Measurements from ENCODE around the gene PIK3R3. TPM values are rescaled to one million over a fixed set of nuclear protein-coding genes. Genes with fewer than 3 reads are reported as not detected.

PIK3R3 gene
- total RNA-seq, 1 experiment from 2014 or later: 1.6 TPM

DNA sequence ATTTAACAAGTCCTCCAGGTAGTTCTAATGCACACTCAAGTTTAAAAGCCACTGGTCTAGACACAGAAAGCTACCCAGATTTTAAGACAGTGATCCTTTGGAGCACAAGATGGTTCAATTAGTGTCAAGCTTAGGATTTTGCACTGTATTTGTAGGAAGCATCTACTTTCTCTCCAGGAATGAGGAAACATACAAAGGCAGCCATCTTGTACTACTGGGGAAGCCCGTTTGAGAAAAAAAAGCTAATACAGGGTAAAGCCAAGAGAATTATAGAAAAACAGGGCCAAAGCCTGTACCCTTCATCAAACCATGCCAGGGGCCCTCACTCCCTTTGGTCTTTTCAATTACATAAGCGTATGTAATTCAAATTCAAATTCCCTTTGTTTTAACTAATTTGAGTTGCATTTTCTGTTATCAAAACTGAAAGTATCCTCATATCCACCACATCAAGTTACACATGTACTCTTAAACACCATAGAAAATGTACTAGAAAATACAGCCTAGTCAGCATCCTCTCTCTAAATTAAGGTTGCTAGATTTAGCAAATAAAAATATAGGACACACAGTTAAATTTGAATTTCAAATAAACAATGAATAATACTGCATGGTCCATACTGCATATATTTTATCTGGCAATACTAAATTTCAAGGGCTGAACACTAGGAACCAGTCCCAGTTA, 17.4 kb downstream of the PIK3R3 start (continued):
- no peak for TF ChIP-seq EZH2phosphoT487 (IDR thresholded peaks at IDR 0.05; ENCODE audit: borderline replicate concordance)
- TF ChIP-seq ZFX (IDR thresholded peaks at IDR 0.05): no peak
- TF ChIP-seq ATF3 (IDR thresholded peaks at IDR 0.05): no peak
- no peak for TF ChIP-seq POLR2A (IDR thresholded peaks at IDR 0.05; ENCODE audit: borderline replicate concordance, extremely low read depth, insufficient read depth, insufficient read length)
- no peak for TF ChIP-seq SP1 (IDR thresholded peaks at IDR 0.05; ENCODE audit: low read depth)
- TF ChIP-seq CEBPB (IDR thresholded peaks at IDR 0.05; ENCODE audit: low read depth): no peak
- TF ChIP-seq SRF (IDR thresholded peaks at IDR 0.05; ENCODE audit: low read depth): no peak

GRCh38 chr1:46113948-46114347, 18.5 kb downstream of the PIK3R3 start:
- Histone ChIP-seq H3K27me3 (ENCODE audit: insufficient read depth, low read length) (no peaks in the 10 kb centered on the region), H3K9me2 (ENCODE audit: insufficient read depth) (no peaks in the 10 kb centered on the region), H2AFZ (ENCODE audit: low read depth, low read length, poor library complexity, severe bottlenecking) (no peak overlapping the region), H3K4me1 (ENCODE audit: control insufficient read depth in 1 of 2, insufficient read depth in 2 of 2, low read length in 2 of 2) (no peaks in the 10 kb centered on the region), H4K20me1 (ENCODE audit: insufficient read depth) (no peaks in the 10 kb centered on the region), H3K4me3 (replicated peaks in 1 of 2; ENCODE audit: low read depth in 1 of 2, low read length in 2 of 2) (no peak overlapping the region), H3K9me3 (ENCODE audit: control insufficient read depth in 1 of 2, insufficient read depth in 1 of 2, low read depth in 1 of 2, low read length in 2 of 2) (no peaks in the 10 kb centered on the region), H3K27ac (ENCODE audit: low read depth, low read length) (no peak overlapping the region), H3K79me2 (ENCODE audit: insufficient read depth, low read length) (no peaks in the 10 kb centered on the region), H3K36me3 (ENCODE audit: control insufficient read depth in 1 of 2, insufficient read depth in 2 of 2, low read length in 2 of 2) (no peaks in the 10 kb centered on the region), H3K4me2 (ENCODE audit: low read length) (no peak overlapping the region), H3K9ac (ENCODE audit: low read length) (no peak overlapping the region)
- POLR2A ChIA-PET: no interaction called here
- no peak for ATAC-seq
- DNase-seq (ENCODE audit: low read depth, low spot score): no peak
- intact Hi-C loops (cut with micrococcal nuclease): no loop called here
- CTCF ChIA-PET: no interaction called here
- BruUV-seq (replicated peaks): no TSS peak
- RAD21 ChIA-PET (ENCODE audit: low non-redundant PET in 1 of 2, low total read pairs in 2 of 2, uncharacterized antibody in 2 of 2, unreplicated experiment in 2 of 2): no interaction called here
- TF ChIP-seq ZFX (IDR thresholded peaks at IDR 0.05) (no peak), YY1 (IDR thresholded peaks at IDR 0.05; ENCODE audit: extremely low read depth, insufficient replicate concordance, low read depth, low read length) (no peak), EZH2 (IDR thresholded peaks at IDR 0.05) (no peak), CEBPB (IDR thresholded peaks at IDR 0.05; ENCODE audit: low read depth) (no peak), EZH2phosphoT487 (IDR thresholded peaks at IDR 0.05; ENCODE audit: borderline replicate concordance) (no peak), ATF3 (IDR thresholded peaks at IDR 0.05) (no peak), POLR2A (IDR thresholded peaks at IDR 0.05; ENCODE audit: borderline replicate concordance, extremely low read depth, insufficient read depth, insufficient read length) (no peak), TCF7L2 (IDR thresholded peaks at IDR 0.05; ENCODE audit: borderline replicate concordance, extremely low read depth, insufficient read depth, insufficient read length) (no peak), ELF1 (IDR thresholded peaks at IDR 0.05; ENCODE audit: borderline replicate concordance, low read depth) (no peak), SRF (IDR thresholded peaks at IDR 0.05; ENCODE audit: low read depth) (no peak), EGR1 (IDR thresholded peaks at IDR 0.05; ENCODE audit: low read depth) (no peak), FOSL1 (IDR thresholded peaks at IDR 0.05; ENCODE audit: low read depth) (no peak), JUND (IDR thresholded peaks at IDR 0.05) (no peak), SIN3A (IDR thresholded peaks at IDR 0.05; ENCODE audit: low read depth) (no peak)
- TF ChIP-seq, protein P1, sequence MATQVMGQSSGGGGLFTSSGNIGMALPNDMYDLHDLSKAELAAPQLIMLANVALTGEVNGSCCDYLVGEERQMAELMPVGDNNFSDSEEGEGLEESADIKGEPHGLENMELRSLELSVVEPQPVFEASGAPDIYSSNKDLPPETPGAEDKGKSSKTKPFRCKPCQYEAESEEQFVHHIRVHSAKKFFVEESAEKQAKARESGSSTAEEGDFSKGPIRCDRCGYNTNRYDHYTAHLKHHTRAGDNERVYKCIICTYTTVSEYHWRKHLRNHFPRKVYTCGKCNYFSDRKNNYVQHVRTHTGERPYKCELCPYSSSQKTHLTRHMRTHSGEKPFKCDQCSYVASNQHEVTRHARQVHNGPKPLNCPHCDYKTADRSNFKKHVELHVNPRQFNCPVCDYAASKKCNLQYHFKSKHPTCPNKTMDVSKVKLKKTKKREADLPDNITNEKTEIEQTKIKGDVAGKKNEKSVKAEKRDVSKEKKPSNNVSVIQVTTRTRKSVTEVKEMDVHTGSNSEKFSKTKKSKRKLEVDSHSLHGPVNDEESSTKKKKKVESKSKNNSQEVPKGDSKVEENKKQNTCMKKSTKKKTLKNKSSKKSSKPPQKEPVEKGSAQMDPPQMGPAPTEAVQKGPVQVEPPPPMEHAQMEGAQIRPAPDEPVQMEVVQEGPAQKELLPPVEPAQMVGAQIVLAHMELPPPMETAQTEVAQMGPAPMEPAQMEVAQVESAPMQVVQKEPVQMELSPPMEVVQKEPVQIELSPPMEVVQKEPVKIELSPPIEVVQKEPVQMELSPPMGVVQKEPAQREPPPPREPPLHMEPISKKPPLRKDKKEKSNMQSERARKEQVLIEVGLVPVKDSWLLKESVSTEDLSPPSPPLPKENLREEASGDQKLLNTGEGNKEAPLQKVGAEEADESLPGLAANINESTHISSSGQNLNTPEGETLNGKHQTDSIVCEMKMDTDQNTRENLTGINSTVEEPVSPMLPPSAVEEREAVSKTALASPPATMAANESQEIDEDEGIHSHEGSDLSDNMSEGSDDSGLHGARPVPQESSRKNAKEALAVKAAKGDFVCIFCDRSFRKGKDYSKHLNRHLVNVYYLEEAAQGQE (IDR thresholded peaks at IDR 0.05; ENCODE audit: low read depth): no peak
- TF ChIP-seq, protein P2, sequence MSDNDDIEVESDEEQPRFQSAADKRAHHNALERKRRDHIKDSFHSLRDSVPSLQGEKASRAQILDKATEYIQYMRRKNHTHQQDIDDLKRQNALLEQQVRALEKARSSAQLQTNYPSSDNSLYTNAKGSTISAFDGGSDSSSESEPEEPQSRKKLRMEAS (IDR thresholded peaks at IDR 0.05): no peak
- TF ChIP-seq, protein P3, sequence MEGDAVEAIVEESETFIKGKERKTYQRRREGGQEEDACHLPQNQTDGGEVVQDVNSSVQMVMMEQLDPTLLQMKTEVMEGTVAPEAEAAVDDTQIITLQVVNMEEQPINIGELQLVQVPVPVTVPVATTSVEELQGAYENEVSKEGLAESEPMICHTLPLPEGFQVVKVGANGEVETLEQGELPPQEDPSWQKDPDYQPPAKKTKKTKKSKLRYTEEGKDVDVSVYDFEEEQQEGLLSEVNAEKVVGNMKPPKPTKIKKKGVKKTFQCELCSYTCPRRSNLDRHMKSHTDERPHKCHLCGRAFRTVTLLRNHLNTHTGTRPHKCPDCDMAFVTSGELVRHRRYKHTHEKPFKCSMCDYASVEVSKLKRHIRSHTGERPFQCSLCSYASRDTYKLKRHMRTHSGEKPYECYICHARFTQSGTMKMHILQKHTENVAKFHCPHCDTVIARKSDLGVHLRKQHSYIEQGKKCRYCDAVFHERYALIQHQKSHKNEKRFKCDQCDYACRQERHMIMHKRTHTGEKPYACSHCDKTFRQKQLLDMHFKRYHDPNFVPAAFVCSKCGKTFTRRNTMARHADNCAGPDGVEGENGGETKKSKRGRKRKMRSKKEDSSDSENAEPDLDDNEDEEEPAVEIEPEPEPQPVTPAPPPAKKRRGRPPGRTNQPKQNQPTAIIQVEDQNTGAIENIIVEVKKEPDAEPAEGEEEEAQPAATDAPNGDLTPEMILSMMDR (IDR thresholded peaks at IDR 0.05 in 2 of 3, conservative IDR thresholded peaks at IDR 0.05 in 1 of 3; ENCODE audit: borderline replicate concordance in 1 of 3, insufficient read depth in 1 of 3, low read depth in 2 of 3, low read length in 2 of 3): no peak
